IPS-20b (cell line): ENCODE measurements around the gene S100A4.
"Not testable (repeated sequence)": the region's sequence is repeated elsewhere in the genome, so short reads cannot be mapped to it uniquely, and the experiment has no call there.

Experiments
- H3K27ac ChIP-seq: one replicate; pipeline ENCODE4 v1.5.1; 2013; ENCODE audit warnings: low read length
- H3K27me3 ChIP-seq: 2 replicates; pipeline ENCODE4 v1.6.1; 2013; ENCODE audit warnings: mild to moderate bottlenecking, low read length, inconsistent platforms; ENCODE audit not compliant: insufficient read depth
- H3K36me3 ChIP-seq: 2 replicates; pipeline ENCODE4 v1.6.1; 2013; ENCODE audit warnings: low read depth, mild to moderate bottlenecking, inconsistent platforms, low read length, moderate library complexity; ENCODE audit not compliant: insufficient read depth
- H3K4me1 ChIP-seq: 2 replicates; pipeline ENCODE4 v1.6.1; 2013; ENCODE audit warnings: mild to moderate bottlenecking, control low read depth, inconsistent platforms, low read length, moderate library complexity; ENCODE audit not compliant: insufficient read depth
- H3K4me3 ChIP-seq: 2 replicates; pipeline ENCODE4 v1.5.1; 2013; ENCODE audit warnings: mild to moderate bottlenecking, low read length, inconsistent platforms
- H3K9ac ChIP-seq: 2 replicates; pipeline ENCODE4 v1.6.1; 2013; ENCODE audit warnings: low read depth, mild to moderate bottlenecking, inconsistent platforms, low read length, moderate library complexity
- H3K9me3 ChIP-seq: 2 replicates; pipeline ENCODE4 v1.6.1; 2013; ENCODE audit warnings: mild to moderate bottlenecking, low read depth, low read length, inconsistent platforms; ENCODE audit not compliant: insufficient read depth

S100A4 gene

GRCh38 chr1:153577624-153578051 is 32.0 kb upstream of the S100A4 start:
- H3K27me3 ChIP-seq, result no peaks in the 10 kb centered on the region
- H3K36me3 ChIP-seq, result no peaks in the 10 kb centered on the region
- H3K4me3 ChIP-seq, result no peak overlapping the region
- H3K9me3 ChIP-seq, result no peaks in the 10 kb centered on the region
- peaks cover 6% of the 10 kb centered on the region; the same call in 1 of the 2 replicates for H3K4me1 ChIP-seq
- H3K9ac ChIP-seq, result no peak overlapping the region
- H3K27ac ChIP-seq, result no peak overlapping the region

- no peak overlapping the region for H3K4me3 ChIP-seq
- no peak overlapping the region for H3K27ac ChIP-seq
- peaks cover 6% of the 10 kb centered on the region; the same call in 1 of the 2 replicates for H3K4me1 ChIP-seq
- no peaks in the 10 kb centered on the region for H3K27me3 ChIP-seq
- no peaks in the 10 kb centered on the region for H3K9me3 ChIP-seq
- H3K36me3 ChIP-seq, result no peaks in the 10 kb centered on the region
- no peak overlapping the region for H3K9ac ChIP-seq
Observed at GRCh38 chr1:153577138-153577537, 31.5 kb upstream of the S100A4 start.

- H3K9ac ChIP-seq, H3K36me3 ChIP-seq, H3K4me3 ChIP-seq, H3K27me3 ChIP-seq, H3K9me3 ChIP-seq, H3K27ac ChIP-seq, H3K4me1 ChIP-seq: not testable (repeated sequence)
Observed at GRCh38 chr1:153575497-153575896, 29.9 kb upstream of the S100A4 start.

GRCh38 chr1:153575081-153575491 is 29.5 kb upstream of the S100A4 start:
- H3K9me3 ChIP-seq, H3K4me1 ChIP-seq, H3K9ac ChIP-seq, H3K4me3 ChIP-seq, H3K27ac ChIP-seq, H3K27me3 ChIP-seq, H3K36me3 ChIP-seq: not testable (repeated sequence)

- H3K9ac ChIP-seq, result no peak overlapping the region
- no peaks in the 10 kb centered on the region for H3K9me3 ChIP-seq
- no peaks in the 10 kb centered on the region for H3K36me3 ChIP-seq
- no peaks in the 10 kb centered on the region for H3K27me3 ChIP-seq
- peaks cover 1% of the 10 kb centered on the region for H3K4me1 ChIP-seq
- H3K27ac ChIP-seq, result no peak overlapping the region
- no peak overlapping the region for H3K4me3 ChIP-seq
Observed at GRCh38 chr1:153573351-153573750, 27.7 kb upstream of the S100A4 start.

- no peaks in the 10 kb centered on the region for H3K9me3 ChIP-seq
- H3K27me3 ChIP-seq, result no peaks in the 10 kb centered on the region
- no peak overlapping the region for H3K27ac ChIP-seq
- H3K9ac ChIP-seq, result no peak overlapping the region
- H3K4me3 ChIP-seq, result no peak overlapping the region
- no peaks in the 10 kb centered on the region for H3K36me3 ChIP-seq
- peaks cover 8% of the 10 kb centered on the region for H3K4me1 ChIP-seq
Observed at GRCh38 chr1:153572569-153573015, 27.0 kb upstream of the S100A4 start.

- Histone ChIP-seq H3K36me3 (no peaks in the 10 kb centered on the region), H3K27ac (no peak overlapping the region), H3K27me3 (no peaks in the 10 kb centered on the region), H3K4me3 (no peak overlapping the region), H3K9me3 (no peaks in the 10 kb centered on the region), H3K9ac (no peak overlapping the region), H3K4me1 (peaks cover 15% of the 10 kb centered on the region)
Observed at GRCh38 chr1:153571706-153572105, 26.1 kb upstream of the S100A4 start.

GRCh38 chr1:153570874-153571273 is 25.3 kb upstream of the S100A4 start:
- Histone ChIP-seq H3K4me3 (no peak overlapping the region), H3K9me3 (no peaks in the 10 kb centered on the region), H3K4me1 (peaks cover 19% of the 10 kb centered on the region), H3K9ac (no peak overlapping the region), H3K27me3 (no peaks in the 10 kb centered on the region), H3K36me3 (no peaks in the 10 kb centered on the region), H3K27ac (no peak overlapping the region)

- Histone ChIP-seq H3K36me3 (no peaks in the 10 kb centered on the region), H3K9ac (no peak overlapping the region), H3K4me1 (peaks cover 24% of the 10 kb centered on the region)
Observed at GRCh38 chr1:153569465-153569864, 23.9 kb upstream of the S100A4 start.

GRCh38 chr1:153568367-153569099 is 22.9 kb upstream of the S100A4 start:
- Histone ChIP-seq H3K36me3 (no peaks in the 10 kb centered on the region), H3K4me3 (peak overlapping the region; percentile 52; the same call in 1 of the 2 replicates), H3K27ac (peak overlapping the region; percentile 54), H3K27me3 (no peaks in the 10 kb centered on the region), H3K9ac (peak overlapping the region; percentile 59; the same call in 1 of the 2 replicates), H3K4me1 (peaks cover 24% of the 10 kb centered on the region), H3K9me3 (no peaks in the 10 kb centered on the region)

More at GRCh38 chr1:153569465-153569864, 23.9 kb upstream of the S100A4 start:
- Histone ChIP-seq H3K9me3 (no peaks in the 10 kb centered on the region), H3K27ac (no peak overlapping the region), H3K27me3 (no peaks in the 10 kb centered on the region), H3K4me3 (no peak overlapping the region)

- H3K4me1 ChIP-seq, result peaks cover 24% of the 10 kb centered on the region
- H3K27ac ChIP-seq, result peak overlapping the region; percentile 54
- H3K9ac ChIP-seq, result peak overlapping the region; percentile 59; the same call in 1 of the 2 replicates
- peak overlapping the region; percentile 52; the same call in 1 of the 2 replicates for H3K4me3 ChIP-seq
- H3K36me3 ChIP-seq, result no peaks in the 10 kb centered on the region
- no peaks in the 10 kb centered on the region for H3K27me3 ChIP-seq
- H3K9me3 ChIP-seq, result no peaks in the 10 kb centered on the region
Observed at GRCh38 chr1:153567621-153568366, 22.2 kb upstream of the S100A4 start.
